Neural progenitor cell (in vitro differentiated cells): ENCODE results near the gene NEO1.

Source experiments
- EZH2 ChIP-seq: fragments of 200-600 bp; sonication (generic); IDR thresholded peaks from 2 replicates; pipeline ENCODE4 v1.6.1; 2017; ENCODE audit warnings: antibody characterized with exemption, mild to moderate bottlenecking, moderate library complexity
- EZH2phosphoT487 ChIP-seq: fragments of 200-600 bp; sonication (generic); IDR thresholded peaks from 2 replicates; pipeline ENCODE4 v1.6.1; 2017; ENCODE audit warnings: antibody characterized with exemption
- TF ChIP-seq, protein P1 (sequence below): fragments of 200-600 bp; sonication (generic); IDR thresholded peaks from 2 replicates; pipeline ENCODE4 v1.5.1; 2017; ENCODE audit warnings: antibody characterized with exemption, mild to moderate bottlenecking

DNA sequence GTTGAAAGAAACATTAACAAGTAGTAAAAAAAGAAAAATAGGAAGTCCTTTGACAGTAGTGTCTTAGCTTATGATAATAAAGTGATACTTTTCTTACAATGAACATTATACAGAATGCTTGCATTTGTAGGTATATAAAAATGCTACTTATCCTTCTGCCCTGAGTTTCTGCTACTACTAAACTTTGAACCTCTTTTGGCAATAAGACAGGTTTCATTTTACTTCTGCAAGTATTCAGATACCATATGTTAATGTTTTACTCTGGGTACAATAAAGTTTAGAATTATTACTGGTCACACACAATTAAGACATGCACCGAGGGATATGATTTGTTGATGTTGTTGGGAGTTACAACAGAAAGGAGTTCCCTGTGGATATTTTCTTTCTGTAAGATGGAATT, 57.9 kb downstream of the NEO1 start:
- TF ChIP-seq, protein P1, sequence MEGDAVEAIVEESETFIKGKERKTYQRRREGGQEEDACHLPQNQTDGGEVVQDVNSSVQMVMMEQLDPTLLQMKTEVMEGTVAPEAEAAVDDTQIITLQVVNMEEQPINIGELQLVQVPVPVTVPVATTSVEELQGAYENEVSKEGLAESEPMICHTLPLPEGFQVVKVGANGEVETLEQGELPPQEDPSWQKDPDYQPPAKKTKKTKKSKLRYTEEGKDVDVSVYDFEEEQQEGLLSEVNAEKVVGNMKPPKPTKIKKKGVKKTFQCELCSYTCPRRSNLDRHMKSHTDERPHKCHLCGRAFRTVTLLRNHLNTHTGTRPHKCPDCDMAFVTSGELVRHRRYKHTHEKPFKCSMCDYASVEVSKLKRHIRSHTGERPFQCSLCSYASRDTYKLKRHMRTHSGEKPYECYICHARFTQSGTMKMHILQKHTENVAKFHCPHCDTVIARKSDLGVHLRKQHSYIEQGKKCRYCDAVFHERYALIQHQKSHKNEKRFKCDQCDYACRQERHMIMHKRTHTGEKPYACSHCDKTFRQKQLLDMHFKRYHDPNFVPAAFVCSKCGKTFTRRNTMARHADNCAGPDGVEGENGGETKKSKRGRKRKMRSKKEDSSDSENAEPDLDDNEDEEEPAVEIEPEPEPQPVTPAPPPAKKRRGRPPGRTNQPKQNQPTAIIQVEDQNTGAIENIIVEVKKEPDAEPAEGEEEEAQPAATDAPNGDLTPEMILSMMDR: no peak
- no peak for TF ChIP-seq EZH2
- no peak for TF ChIP-seq EZH2phosphoT487
